GM18907 (cell line): ENCODE measurements around the gene IL5RA.

Source experiments
- ATAC-seq: cut with Tn5 transposase; IDR thresholded peaks from one replicate; pipeline ENCODE4 v1.9.1; 2021; ENCODE audit warnings: mild to moderate bottlenecking, moderate library complexity; ENCODE audit not compliant: unreplicated experiment

The IL5RA gene

DNA sequence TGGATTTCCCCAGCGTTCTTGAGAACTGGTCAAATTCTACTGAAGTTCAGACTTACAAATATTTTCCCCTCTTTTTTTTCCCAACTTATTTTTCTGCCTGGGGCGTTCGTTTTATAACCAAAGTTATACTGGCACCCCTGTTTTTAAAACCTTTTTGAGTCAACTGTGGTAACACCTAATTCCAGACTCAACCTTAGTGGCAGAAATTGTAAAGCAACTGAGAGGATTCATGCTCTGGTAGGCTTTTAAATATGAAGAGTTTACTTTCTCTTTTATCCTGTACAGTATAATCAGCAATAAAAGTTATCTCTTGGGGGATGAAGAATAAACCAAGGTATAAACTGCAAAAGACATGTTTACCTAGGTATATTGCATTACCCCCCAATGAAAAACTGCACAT, 2.3 kb downstream of the IL5RA start:
- ATAC-seq = no peak

DNA sequence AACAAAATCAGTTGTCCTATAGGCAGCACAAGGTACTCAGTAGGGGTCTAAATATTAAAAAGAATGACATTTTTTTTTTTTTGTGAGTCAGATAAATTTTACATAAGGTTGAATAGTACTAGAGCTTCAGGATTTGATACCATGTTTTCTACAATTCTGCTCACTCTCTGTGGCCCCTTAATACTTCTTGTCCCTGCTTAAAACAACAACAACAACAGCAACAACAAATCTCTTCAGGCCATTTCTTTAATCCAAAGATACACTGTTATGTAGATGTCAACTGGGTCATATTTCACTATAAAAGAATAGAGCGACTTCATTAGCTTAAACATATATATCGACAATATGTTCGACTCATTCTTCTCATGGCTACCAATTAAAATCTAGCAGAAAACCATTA, 3.0 kb downstream of the IL5RA start:
- no peak for ATAC-seq

DNA sequence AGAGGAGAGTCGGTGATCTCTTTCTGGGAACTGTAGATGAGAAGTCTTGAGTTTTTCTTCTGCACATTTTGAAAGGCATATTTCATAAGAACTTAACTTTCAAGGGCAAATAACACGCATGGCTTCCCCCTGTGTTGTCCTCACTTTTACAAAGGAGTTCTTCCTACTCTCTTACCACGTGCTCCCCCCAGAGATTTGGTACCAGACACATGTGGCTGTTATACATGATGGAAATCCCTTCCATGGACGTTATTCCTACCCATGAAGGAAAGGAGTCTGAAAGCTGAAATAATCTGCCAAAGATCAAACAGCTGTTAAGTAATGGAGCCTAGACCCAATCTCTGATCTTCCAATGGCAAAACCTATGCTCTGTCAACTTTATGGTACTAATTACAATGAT, 4.4 kb downstream of the IL5RA start:
- ATAC-seq = no peak

DNA sequence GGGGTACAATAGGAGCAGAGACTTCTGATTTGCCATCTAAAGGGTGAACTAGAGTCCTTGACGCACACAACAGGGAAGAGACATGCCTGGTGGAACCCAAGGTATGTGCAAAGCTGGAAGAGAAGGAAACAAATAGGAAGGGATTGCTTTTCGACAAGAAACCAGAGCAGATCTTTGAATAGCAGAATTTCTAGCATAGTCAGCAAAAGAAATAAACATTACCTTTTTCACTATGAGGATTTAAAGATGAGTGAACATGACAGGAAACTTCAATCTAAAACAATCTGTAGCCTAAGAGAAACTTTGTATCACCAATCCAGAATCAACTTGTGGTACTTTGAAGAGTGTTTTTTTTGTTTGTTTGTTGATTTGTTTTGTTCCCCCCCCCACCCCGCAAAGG, 4.9 kb downstream of the IL5RA start:
- no peak for ATAC-seq

DNA sequence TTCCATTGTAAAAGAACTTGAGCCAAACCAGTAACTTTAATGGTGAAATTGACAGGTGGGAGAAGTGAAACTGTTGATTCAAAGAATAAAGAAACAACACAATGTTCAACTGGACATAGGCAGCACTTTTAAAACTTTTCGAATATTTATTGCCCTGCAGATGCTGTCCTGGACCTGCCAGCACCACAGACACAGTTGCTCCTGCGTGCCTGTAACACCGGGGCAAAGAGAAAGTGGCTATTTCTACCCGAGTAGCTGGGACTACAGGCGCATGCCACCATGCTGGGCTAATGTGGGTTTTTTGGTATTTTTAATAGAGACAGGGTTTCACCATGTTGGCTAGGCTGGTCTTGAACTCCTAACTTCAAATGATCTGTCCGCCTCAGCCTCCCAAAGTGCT, 7.4 kb downstream of the IL5RA start:
- no peak for ATAC-seq

DNA sequence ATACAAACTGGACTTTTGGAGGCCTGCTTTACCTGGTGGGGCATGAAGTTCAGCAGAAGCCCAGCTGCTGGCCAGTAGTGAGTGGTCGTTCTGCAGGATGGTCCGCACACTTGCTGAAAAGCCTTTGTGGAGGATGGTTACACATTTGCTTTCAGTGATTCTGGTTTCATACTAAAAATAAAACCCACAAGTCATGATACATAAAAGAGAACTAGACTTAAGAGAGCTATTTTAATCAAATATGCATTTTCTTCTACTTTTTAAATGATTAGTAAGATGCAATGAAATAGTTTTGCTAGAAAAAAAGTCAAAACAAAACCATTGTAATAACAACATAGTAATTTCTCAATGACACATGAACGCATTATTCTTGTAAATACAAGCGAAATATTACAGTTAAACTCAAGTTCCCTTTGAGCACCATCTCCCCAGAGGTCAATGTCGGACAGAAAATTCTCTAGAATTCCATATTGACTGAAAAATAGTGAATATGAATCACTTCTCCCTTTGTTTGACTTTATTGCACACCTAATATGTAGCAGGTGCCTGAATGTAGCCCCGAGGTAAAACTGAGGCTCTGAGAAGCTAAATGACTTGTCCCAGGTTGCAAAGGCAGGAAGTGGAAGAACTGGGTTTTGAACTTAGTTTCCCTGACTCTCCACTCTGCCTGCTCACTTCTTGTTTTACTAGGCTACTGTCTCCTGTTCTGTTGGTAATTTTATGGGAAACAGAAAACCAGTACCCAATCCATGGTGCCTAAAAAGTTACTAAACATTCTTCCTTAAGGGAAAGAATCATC, 8.3 kb downstream of the IL5RA start:
- no peak for ATAC-seq

DNA sequence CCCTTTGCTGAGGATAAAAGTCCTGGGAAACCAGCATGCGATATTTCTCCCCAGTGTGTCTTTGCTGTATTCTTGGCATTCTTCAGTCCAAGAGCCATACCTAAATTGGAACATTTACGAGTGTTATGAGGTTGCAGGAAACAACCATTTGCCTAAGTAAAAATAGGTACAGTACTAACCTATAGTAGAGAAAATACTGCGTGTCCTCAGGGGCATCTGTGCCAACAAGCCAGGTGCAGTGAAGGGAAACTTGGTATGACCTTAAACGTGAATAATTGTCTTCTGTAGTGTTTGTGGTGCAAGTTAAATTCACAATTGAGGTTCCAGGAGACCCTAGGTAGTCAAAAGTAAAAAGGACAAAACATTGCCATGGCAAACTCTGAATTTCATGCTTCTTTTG, 12.2 kb downstream of the IL5RA start:
- ATAC-seq = peak; percentile 54

DNA sequence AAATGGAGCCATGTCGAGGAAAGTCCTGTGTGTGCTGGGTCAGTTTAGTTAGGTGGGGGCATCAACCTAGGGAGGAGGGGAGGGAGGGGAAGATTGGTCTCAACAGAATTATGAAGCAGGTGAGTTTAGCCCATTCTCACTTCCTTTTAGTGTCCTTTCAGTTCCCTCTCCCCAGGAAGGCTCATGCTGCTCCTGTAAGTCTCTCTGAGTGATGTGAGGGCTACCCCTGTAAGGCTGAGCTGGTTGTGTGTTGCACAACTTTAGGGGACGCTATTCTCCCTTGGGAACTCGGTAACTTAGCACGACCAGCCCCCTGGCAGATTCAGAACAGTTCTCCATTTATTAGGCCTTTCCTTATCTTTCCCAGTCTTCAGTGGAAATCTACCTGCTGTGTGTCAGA, 21.2 kb downstream of the IL5RA start:
- peak; percentile 98 for ATAC-seq

DNA sequence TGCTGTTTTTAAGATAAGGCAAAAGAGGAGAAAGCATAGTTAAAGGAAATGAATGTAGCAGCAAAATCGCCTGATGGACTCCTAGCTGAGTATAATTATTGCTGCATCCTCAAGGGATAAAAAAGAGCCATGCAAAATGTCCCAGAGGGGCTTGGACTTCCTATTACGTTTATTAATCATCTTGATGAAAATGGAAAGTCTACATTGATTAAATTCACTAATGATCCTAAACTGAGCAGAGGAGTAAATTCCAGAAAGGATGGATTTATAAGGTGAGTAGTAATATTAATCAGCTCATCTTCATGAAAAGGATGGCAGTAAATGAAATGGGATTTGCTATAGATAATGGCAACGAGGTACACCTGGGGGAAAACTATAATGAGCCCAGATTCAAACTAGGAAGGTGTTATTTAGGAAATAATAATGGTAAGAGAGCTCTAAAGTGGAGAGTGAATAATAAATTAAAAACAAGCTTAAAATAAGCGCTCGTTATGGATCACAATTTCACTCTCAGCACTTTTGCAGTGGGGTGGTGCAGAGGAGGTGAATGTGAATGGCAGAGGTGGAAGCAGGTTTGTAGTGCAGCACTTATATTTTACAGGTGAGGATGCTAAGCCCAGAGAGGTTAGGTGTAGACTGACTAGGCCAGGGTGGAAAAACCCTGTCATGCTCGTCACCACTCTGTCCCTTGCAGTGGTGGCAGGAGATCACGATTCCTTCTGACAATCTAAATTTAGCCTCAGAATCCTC, 22.3 kb downstream of the IL5RA start:
- ATAC-seq = no peak

DNA sequence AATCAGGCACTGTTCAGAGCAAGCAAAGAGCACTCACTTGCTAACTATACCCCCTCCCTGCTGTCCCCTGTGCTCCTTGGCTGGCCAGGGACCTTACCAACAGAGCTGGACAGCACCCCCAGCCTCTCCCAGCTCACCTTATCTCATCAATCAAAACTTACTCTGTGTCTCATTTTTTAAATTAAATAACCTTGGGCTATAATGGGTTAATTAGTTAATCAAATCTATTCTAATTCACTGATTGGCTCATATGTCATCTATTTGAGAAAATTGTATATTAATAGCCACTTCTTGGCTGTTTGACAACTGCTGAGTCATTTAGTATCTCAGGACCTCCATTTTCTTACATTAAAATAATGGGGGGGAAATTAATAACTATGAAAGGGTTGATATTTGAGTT, 22.9 kb downstream of the IL5RA start:
- no peak for ATAC-seq

DNA sequence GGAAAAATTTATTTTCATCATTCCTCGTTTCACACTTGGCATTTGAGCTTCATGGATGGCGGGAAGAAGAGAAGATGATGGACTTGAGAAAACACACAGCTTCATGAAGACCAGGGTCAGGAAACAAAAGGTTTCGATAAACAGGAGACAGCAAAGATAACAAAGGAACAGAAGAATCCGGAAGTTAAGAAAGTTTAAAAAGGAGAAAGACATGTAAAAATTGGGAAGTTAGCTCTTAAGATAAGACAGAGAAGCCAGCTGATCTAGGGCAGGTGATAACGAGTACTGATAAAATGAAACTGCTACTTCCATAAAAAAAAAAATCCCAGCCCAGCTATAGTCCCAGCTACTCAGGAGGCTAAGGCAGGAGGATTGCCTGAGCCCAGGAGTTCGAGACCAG, 23.9 kb downstream of the IL5RA start:
- ATAC-seq = no peak

DNA sequence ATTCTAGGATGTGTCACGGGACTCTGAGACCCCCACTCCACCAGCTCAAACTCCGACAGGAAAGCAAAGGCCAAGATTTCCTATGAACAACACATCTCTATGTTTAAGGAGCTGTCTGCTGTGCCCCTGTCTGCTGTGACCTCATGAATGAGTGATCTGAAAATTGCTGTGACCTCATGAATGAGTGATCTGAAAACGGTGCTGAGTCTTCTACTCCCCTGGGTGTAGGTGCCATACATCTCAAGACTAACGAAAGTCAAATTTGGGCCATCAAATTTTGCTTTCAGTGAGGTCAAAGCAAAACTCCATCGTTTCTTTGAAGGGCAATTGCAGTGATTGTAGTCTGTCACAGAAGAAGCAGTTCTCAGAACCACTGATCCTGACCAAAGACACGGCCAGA, 24.4 kb downstream of the IL5RA start:
- peak; percentile 38 for ATAC-seq

DNA sequence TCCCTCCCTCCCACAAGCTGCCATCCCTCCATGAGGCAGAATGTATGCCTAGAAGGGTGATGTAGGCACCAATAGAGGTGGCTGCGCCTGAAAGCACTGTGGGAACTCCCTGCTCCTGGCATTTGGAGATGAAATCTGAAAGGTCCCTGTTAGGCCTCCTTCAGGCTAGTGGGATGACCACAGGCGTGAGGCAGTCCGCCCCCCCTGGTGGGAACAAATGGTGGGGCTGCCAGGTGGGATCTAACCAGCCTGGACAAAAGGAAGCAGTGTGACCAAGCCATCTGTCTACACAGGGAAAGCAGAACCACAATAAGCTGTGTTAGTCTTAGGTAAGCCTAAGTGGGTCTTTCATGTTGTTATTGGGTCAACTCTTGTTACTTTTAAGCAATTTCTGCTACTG, 25.3 kb downstream of the IL5RA start:
- no peak for ATAC-seq

DNA sequence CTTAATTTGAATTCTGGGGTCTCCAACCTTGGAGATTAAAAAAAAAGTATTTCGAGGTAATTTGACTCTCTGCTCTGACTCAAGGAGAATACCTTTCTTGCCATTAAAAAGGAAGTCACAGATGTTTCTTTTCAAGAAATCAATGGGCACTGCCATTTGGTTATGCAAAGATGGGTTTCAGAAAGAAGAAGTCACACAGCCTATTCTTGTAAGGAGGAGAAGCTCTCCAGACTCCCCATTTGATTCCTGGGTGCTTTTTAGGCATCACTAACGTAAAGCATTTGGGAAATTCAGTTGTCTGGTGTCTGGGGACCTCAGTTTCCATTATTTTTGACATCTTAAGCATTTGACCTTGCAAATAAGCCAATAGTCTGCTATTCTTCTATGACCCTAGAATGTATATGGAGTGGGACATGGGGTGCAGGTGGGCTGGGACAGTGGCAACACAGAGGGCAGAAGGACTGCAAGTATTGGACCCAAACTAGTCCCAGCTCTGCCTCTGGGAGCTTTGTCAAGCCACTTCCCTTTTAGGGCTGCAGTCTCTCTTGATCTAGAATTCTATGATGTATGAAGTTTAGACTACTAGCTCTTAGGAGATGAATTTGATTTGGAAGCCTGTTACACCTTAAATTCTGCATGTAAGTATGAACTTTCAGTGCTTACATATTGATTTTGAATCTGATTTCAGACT, 27.8 kb downstream of the IL5RA start:
- ATAC-seq = peak; percentile 84

DNA sequence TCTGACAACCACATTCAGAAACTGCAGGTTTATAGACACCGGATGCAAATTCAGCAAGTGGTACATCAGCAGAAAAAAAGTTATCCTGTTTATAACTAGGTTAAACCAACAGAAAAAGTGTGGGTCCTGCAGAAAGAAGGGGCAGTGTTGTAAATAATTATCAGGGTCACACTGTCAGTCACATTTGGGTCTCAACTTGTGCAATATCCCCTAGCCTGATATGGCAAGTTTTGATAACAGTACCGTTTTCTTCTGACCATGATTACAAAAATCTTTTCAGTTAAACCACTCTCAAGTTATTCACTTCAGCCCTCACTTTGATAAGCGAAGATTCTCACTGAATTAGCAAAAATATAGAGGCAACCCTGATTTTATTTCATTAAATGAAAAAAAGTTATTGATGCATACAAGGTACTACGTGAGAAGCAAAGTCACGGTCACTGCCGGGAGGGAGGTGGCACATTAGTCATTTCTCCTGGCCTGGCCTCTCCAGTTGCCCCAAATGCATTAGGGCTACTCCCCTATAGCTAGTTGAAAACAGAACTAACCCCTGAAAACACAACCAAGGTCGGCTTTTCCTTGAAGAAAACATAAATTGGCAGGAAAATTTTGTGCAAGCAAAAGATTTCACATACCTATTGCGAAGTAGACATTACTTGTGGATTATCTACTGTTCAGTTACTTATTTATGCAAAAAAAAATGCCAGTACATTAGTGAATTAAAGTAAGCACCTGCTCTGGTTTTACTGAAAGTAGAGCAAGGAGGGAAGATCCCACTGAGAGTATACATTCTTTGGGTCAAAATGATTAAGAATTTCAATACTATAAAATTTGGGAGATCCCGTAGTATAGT, 28.6 kb downstream of the IL5RA start:
- ATAC-seq = peak; percentile 72

DNA sequence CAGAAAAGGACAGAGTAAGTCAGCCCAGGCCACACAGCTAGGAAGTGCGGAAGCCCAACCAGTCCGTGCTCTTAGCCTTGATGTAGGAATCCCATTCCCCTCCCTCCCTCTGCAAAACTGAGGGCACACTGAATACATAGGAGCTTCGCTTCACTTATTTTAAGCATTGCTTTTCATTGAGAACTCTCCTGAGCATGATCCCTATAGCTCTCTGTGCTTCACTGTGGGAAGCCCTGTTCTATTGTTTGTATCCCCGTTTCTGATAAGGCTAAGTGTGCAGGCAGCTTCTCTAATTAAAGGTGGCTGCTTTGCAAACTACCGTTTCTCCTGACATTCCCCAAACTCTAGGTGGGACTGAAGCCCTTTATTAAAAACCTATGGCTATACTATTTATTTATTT, 29.9 kb downstream of the IL5RA start:
- no peak for ATAC-seq

DNA sequence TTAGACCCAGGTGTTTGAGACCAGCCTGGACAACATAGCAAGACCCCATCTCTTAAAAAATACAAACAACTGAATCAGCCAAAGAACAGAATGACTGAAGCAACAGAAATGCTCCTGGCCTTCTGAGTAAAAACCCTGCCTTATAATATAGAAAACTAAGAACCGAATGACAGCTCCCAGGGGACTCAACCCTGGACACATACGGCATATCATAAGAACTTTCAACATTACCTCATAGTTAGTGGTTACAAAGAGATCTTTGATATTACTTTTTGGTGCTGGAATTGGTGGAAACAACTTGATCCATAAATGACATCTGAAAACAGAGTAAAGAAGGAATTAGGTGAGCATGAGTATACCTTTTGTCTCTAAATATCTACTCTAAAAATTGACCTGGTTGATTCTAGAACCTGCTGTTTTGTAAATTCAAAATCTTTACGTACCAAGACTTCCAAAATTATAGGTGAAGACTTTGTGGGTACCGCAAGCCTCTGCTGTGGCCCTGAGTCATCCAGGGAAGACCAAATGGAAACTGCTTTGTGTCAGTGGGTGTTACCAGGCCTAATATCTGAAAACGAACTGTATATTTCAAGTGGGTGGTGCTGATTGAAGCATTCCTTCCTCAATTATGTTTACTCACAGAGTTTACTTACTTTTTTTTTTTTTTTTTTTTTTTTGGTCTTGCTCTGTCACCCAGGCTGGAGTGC, 35.5 kb downstream of the IL5RA start:
- ATAC-seq = peak; percentile 73

DNA sequence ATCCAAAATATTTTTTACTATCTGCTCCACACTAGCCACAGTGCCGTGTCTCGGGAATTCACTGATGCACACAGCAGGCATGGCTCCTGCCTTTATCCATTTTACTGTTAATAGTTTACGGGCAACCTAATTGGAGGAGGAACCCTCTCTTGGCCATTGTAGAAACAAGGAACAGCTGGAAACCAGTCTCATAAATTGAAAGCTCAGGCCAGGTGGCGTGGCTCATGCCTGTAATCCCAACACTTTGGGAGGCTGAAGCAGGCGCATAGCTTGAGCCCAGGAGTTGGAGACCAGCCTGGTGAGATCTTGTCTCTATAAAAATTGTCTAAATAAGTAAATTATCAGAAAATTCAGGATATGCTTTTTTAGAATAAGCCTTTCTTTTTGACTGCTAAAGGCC, 39.0 kb downstream of the IL5RA start:
- ATAC-seq = no peak

DNA sequence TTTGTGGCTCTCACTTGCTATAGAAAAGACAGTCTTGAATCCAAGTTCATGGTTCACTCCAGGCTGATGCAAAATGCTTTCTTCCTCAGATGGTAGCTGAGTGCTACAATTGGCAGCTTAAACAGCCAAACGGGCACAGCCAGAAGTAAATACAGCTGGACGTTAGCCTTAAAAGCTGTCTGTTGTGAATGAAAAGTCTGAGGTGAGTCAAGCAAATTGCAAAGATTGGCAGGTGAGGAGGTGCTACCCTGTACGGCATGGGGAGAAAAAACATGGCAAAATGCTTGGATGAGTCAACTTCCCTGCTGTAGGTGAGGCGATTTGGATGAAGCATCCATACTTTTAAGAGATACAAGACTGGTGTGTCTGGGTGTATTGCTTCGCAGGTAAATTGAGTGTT, 40.5 kb downstream of the IL5RA start:
- no peak for ATAC-seq

DNA sequence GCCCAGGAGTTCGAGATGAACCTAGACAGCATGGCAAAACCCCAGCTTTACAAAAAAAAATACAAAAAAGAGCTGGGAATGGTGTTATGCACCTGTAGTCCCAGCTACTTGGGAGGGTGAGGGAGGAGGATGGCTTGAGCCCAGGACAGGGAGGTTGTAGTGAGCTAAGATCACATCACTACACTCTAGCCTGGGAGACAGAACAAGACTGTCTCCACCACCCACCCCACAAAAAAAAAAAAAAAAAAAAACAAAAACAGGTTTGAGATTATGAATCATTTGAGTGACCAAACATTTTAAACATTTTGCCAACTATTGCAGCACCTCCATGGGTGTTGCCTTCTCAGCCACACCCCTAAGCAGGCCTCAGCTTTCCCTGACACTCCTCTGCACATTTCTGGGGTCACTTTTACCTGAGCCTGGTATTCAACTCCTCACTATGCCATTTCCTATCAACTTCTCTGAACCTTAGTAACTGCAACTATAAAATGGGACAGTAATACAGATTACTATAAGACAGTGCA, 41.8 kb downstream of the IL5RA start:
- no peak for ATAC-seq
